Vagina (tissue), 2 donors: ENCODE data around the gene DNAJA3. TPM values are rescaled to one million over a fixed set of nuclear protein-coding genes. Genes with fewer than 3 reads are reported as not detected.

Source experiments
- DNase-seq, 2 donors: peaks; one replicate each; pipeline ENCODE4 v3.0.0-alpha.2; 2017; ENCODE audit errors: extremely low spot score in 2 of 2
- H3K27ac ChIP-seq: fragments of 200-600 bp; sonication (generic); one replicate; pipeline ENCODE4 v1.5.1; 2019
- H3K27me3 ChIP-seq: fragments of 200-600 bp; sonication (generic); one replicate; pipeline ENCODE4 v1.5.1; 2019
- H3K36me3 ChIP-seq, 2 donors: fragments of 200-600 bp; sonication (generic); one replicate each; pipeline ENCODE4 v1.5.1; 2017 to 2019
- H3K4me1 ChIP-seq: fragments of 200-600 bp; sonication (generic); one replicate; pipeline ENCODE4 v1.5.1; 2019
- H3K4me3 ChIP-seq, 2 donors: fragments of 200-600 bp; sonication (generic); 1 replicate in 1 of 2; 2 replicates in 1 of 2; pipeline ENCODE4 v1.5.1; 2016 to 2019
- H3K9me3 ChIP-seq: fragments of 200-600 bp; sonication (generic); one replicate; pipeline ENCODE4 v1.5.1; 2019
- CTCF ChIP-seq, 3 experiments: fragments of 450-650 bp in 2 of 3; fragments of 200-600 bp in 1 of 3; sonication (generic) in 1 of 3; IDR thresholded peaks; one replicate each; pipeline ENCODE4 v1.5.1; 2017 to 2019; ENCODE audit warnings: antibody characterized with exemption in 3 of 3, mild to moderate bottlenecking in 2 of 3, moderate library complexity in 2 of 3
- POLR2A ChIP-seq, 2 donors: fragments of 450-650 bp; IDR thresholded peaks; one replicate each; pipeline ENCODE4 v1.6.1; 2017; ENCODE audit warnings: antibody characterized with exemption in 2 of 2, mild to moderate bottlenecking in 2 of 2, moderate library complexity in 2 of 2
- POLR2AphosphoS5 ChIP-seq, 2 donors: sonication (generic); formaldehyde crosslinking; IDR thresholded peaks; one replicate each; pipeline ENCODE4 v1.9.0; 2017; ENCODE audit warnings: antibody characterized with exemption in 2 of 2, mild to moderate bottlenecking in 2 of 2, low read depth in 1 of 2; ENCODE audit not compliant: insufficient read depth in 1 of 2
- intact Hi-C: fragments of 100-400 bp; cut with DNase I; formaldehyde crosslinking; loops from one replicate; pipeline ENCODE4 v1.15.1; 2023
- total RNA-seq: library from RNA; depleted of rRNA; stranded (reverse); fragments of >200 nt; gene quantifications from one replicate; pipeline ENCODE4 v1.2.3, GENCODE V29; 2016

DNAJA3 gene
- total RNA-seq, 1 donor from 2014 or later = 33.6 TPM

GRCh38 chr16:4382795-4383357 is 42.8 kb upstream of the DNAJA3 start:
- no peak overlapping the region for H3K4me3 ChIP-seq
- peaks cover 0 to 32% of the 10 kb centered on the region in 2 donors for H3K36me3 ChIP-seq
- intact Hi-C loops = no loop called here
- TF ChIP-seq CTCF (IDR thresholded peaks at IDR 0.05) (no peak), POLR2AphosphoS5 (IDR thresholded peaks at IDR 0.05; ENCODE audit: insufficient read depth in 1 of 2, low read depth in 1 of 2) (peak in 1 of 2 donors; percentile 27), POLR2A (IDR thresholded peaks at IDR 0.05) (no peak)
- H3K9me3 ChIP-seq = no peaks in the 10 kb centered on the region
- peak overlapping the region; percentile 20 for H3K27ac ChIP-seq
- DNase-seq = no peak
- no peaks in the 10 kb centered on the region for H3K27me3 ChIP-seq
- H3K4me1 ChIP-seq = peaks cover 61% of the 10 kb centered on the region

- Histone ChIP-seq H3K27ac (peak overlapping the region; percentile 78), H3K36me3 (peaks cover 0 to 32% of the 10 kb centered on the region in 2 donors), H3K27me3 (no peaks in the 10 kb centered on the region), H3K9me3 (no peaks in the 10 kb centered on the region), H3K4me3 (no peak overlapping the region), H3K4me1 (peaks cover 52% of the 10 kb centered on the region)
- TF ChIP-seq POLR2A (IDR thresholded peaks at IDR 0.05) = no peak
- no peak for TF ChIP-seq CTCF (IDR thresholded peaks at IDR 0.05)
- TF ChIP-seq POLR2AphosphoS5 (IDR thresholded peaks at IDR 0.05; ENCODE audit: insufficient read depth in 1 of 2, low read depth in 1 of 2) = no peak
- no peak for DNase-seq
- intact Hi-C loops = no loop called here
Observed at GRCh38 chr16:4383591-4384444, 41.9 kb upstream of the DNAJA3 start.

GRCh38 chr16:4384509-4384942 is 41.1 kb upstream of the DNAJA3 start:
- no peaks in the 10 kb centered on the region for H3K27me3 ChIP-seq
- intact Hi-C loops = no loop called here
- H3K27ac ChIP-seq = peak overlapping the region; percentile 78
- DNase-seq = no peak
- H3K9me3 ChIP-seq = no peaks in the 10 kb centered on the region
- H3K4me3 ChIP-seq = no peak overlapping the region
- H3K36me3 ChIP-seq = peaks cover 0 to 32% of the 10 kb centered on the region in 2 donors
- TF ChIP-seq POLR2AphosphoS5 (IDR thresholded peaks at IDR 0.05; ENCODE audit: insufficient read depth in 1 of 2, low read depth in 1 of 2) (peak in 1 of 2 donors; percentile 58), POLR2A (IDR thresholded peaks at IDR 0.05) (no peak)
- peaks cover 48% of the 10 kb centered on the region for H3K4me1 ChIP-seq

GRCh38 chr16:4385066-4385788 is 40.4 kb upstream of the DNAJA3 start:
- TF ChIP-seq CTCF (IDR thresholded peaks at IDR 0.05) (no peak), POLR2AphosphoS5 (IDR thresholded peaks at IDR 0.05; ENCODE audit: insufficient read depth in 1 of 2, low read depth in 1 of 2) (no peak), POLR2A (IDR thresholded peaks at IDR 0.05) (no peak)
- DNase-seq = no peak
- no peak overlapping the region for H3K4me3 ChIP-seq
- no peaks in the 10 kb centered on the region for H3K27me3 ChIP-seq
- H3K36me3 ChIP-seq = peaks cover 0 to 32% of the 10 kb centered on the region in 2 donors
- no peaks in the 10 kb centered on the region for H3K9me3 ChIP-seq
- peaks cover 48% of the 10 kb centered on the region for H3K4me1 ChIP-seq
- peak overlapping the region; percentile 78 for H3K27ac ChIP-seq
- intact Hi-C loops = no loop called here

- no peaks in the 10 kb centered on the region for H3K27me3 ChIP-seq
- H3K9me3 ChIP-seq = no peaks in the 10 kb centered on the region
- H3K4me1 ChIP-seq = peaks cover 48% of the 10 kb centered on the region
- intact Hi-C loops = no loop called here
- peak overlapping the region; percentile 78 for H3K27ac ChIP-seq
- peaks cover 0 to 30% of the 10 kb centered on the region in 2 donors for H3K36me3 ChIP-seq
- DNase-seq = no peak
- no peak overlapping the region for H3K4me3 ChIP-seq
- TF ChIP-seq CTCF (IDR thresholded peaks at IDR 0.05) (no peak), POLR2A (IDR thresholded peaks at IDR 0.05) (no peak), POLR2AphosphoS5 (IDR thresholded peaks at IDR 0.05; ENCODE audit: insufficient read depth in 1 of 2, low read depth in 1 of 2) (no peak)
Observed at GRCh38 chr16:4385789-4386450, 39.7 kb upstream of the DNAJA3 start.
